Measurements from ENCODE around the gene LRRC25. TPM values are rescaled to one million over a fixed set of nuclear protein-coding genes. Genes with fewer than 3 reads are reported as not detected.

Gene LRRC25
- total and polyA plus RNA-seq, 2 donors (not counting 3 experiments of a cell fraction or from before 2014, with no cell fraction given) = not detected

GRCh38 chr19:18363787-18364186 is 33.6 kb downstream of the LRRC25 start:
- POLR2A ChIA-PET = interaction anchor here (2.8 to 6.5 kb wide), 3 partner anchors 11 to 83 kb away, joined by 13 to 87 read pairs (median 15); partner anchors contain the start of genes GDF15 and JUND
- TF ChIP-seq JUN (IDR thresholded peaks at IDR 0.05; ENCODE audit: borderline replicate concordance, insufficient read depth, insufficient read length, low read depth) = no peak
- TF ChIP-seq FOS (IDR thresholded peaks at IDR 0.05; ENCODE audit: borderline replicate concordance, insufficient read depth, low read length) = no peak
- intact Hi-C loops (cut with micrococcal nuclease) = loop anchor here (2.0 kb wide), 1 partner anchor 53 kb away; no protein-coding TSS in a partner anchor
- DNase-seq (ENCODE audit: low read depth, low spot score) (no peak), FAIRE-seq (no peak)
- Histone ChIP-seq H3K36me3 (ENCODE audit: control insufficient read depth in 2 of 2, extremely low read depth in 1 of 2, insufficient read depth in 2 of 2, low read length in 2 of 2) (no peaks in the 10 kb centered on the region), H3K9ac (replicated peaks; ENCODE audit: extremely low read depth, insufficient read depth, low read length) (peak overlapping the region; percentile 80), H3K27ac (ENCODE audit: insufficient read depth, low read depth, low read length) (peak overlapping the region; percentile 91), H2AFZ (ENCODE audit: low read depth, low read length) (no peak overlapping the region), H3K4me3 (replicated peaks in 1 of 3; ENCODE audit: insufficient read depth in 1 of 3, low read depth in 1 of 3, low read length in 3 of 3) (no peak overlapping the region), H3K9me3 (replicated peaks; ENCODE audit: control insufficient read depth, insufficient read depth, low read length) (no peaks in the 10 kb centered on the region), H3K79me2 (ENCODE audit: control insufficient read depth, insufficient read depth, low read length) (no peaks in the 10 kb centered on the region), H4K20me1 (replicated peaks; ENCODE audit: control insufficient read depth, extremely low read depth, insufficient read depth, low read length) (no peaks in the 10 kb centered on the region), H3K4me2 (ENCODE audit: insufficient read depth, low read length) (no peak overlapping the region), H3K4me1 (ENCODE audit: control insufficient read depth, extremely low read depth, insufficient read depth, low read length) (peaks cover 28% of the 10 kb centered on the region), H3K9me1 (replicated peaks; ENCODE audit: control insufficient read depth, extremely low read depth, insufficient read depth, low read length) (no peaks in the 10 kb centered on the region), H3K27me3 (ENCODE audit: control insufficient read depth in 2 of 2, insufficient read depth in 2 of 2, low read length in 2 of 2) (no peaks in the 10 kb centered on the region)
- dilution Hi-C loops (cut with MboI; ENCODE audit: extremely low pct_ligation_motif_present, low sequenced_read_pairs) = no loop called here
- BruUV-seq (replicated peaks) = no TSS peak
- CTCF ChIA-PET = interaction anchor here (1.1 to 3.6 kb wide), 7 partner anchors 9 to 84 kb away, joined by 3 to 52 read pairs (median 8); partner anchors contain the start of gene GDF15

GRCh38 chr19:18362934-18363542 is 34.4 kb downstream of the LRRC25 start:
- no peak overlapping the region for H3K4me2 ChIP-seq (ENCODE audit: insufficient read depth, low read length)
- no TSS peak for BruUV-seq (replicated peaks)
- TF ChIP-seq POLR2A (IDR thresholded peaks at IDR 0.05; ENCODE audit: low read depth, low read length) (no peak), EZH2 (IDR thresholded peaks at IDR 0.05; ENCODE audit: borderline replicate concordance, low read depth, low read length, severe bottlenecking) (no peak), POLR2AphosphoS5 (IDR thresholded peaks at IDR 0.05; ENCODE audit: insufficient read depth, low read depth, low read length) (no peak), GATA2 (IDR thresholded peaks at IDR 0.05; ENCODE audit: insufficient read depth, insufficient read length, low read depth, low read length) (no peak), JUN (IDR thresholded peaks at IDR 0.05; ENCODE audit: borderline replicate concordance, insufficient read depth, insufficient read length, low read depth) (no peak), CTCF (IDR thresholded peaks at IDR 0.05; ENCODE audit: extremely low read depth in 1 of 2, insufficient read depth in 1 of 2, low read depth in 1 of 2, low read length in 2 of 2) (no peak), FOS (IDR thresholded peaks at IDR 0.05; ENCODE audit: borderline replicate concordance, insufficient read depth, low read length) (no peak), MYC (IDR thresholded peaks at IDR 0.05; ENCODE audit: low read depth, low read length) (no peak), MAX (IDR thresholded peaks at IDR 0.05; ENCODE audit: insufficient read depth, insufficient read length) (no peak)
- H3K9me3 ChIP-seq (replicated peaks; ENCODE audit: control insufficient read depth, insufficient read depth, low read length) = no peaks in the 10 kb centered on the region
- intact Hi-C loops (cut with micrococcal nuclease) = no loop called here
- FAIRE-seq = no peak
- ChIA-PET POLR2A (interaction anchor here (0.6 to 6.5 kb wide), 3 partner anchors 17 to 82 kb away, joined by 3 to 87 read pairs (median 15); partner anchors contain the start of genes GDF15 and JUND), CTCF (interaction anchor here (0.7 to 3.6 kb wide), 7 partner anchors 13 to 155 kb away, joined by 3 to 52 read pairs (median 4); partner anchors contain the start of gene GDF15)
- no peak overlapping the region for H2AFZ ChIP-seq (ENCODE audit: low read depth, low read length)
- dilution Hi-C loops (cut with MboI; ENCODE audit: extremely low pct_ligation_motif_present, low sequenced_read_pairs) = no loop called here
- H3K27me3 ChIP-seq (ENCODE audit: control insufficient read depth in 2 of 2, insufficient read depth in 2 of 2, low read length in 2 of 2) = no peaks in the 10 kb centered on the region
- no peaks in the 10 kb centered on the region for H3K9me1 ChIP-seq (replicated peaks; ENCODE audit: control insufficient read depth, extremely low read depth, insufficient read depth, low read length)
- peak overlapping the region; percentile 91 for H3K27ac ChIP-seq (ENCODE audit: insufficient read depth, low read depth, low read length)
- no peak overlapping the region for H3K4me3 ChIP-seq (replicated peaks in 1 of 3; ENCODE audit: insufficient read depth in 1 of 3, low read depth in 1 of 3, low read length in 3 of 3)
- no peaks in the 10 kb centered on the region for H3K36me3 ChIP-seq (ENCODE audit: control insufficient read depth in 2 of 2, extremely low read depth in 1 of 2, insufficient read depth in 2 of 2, low read length in 2 of 2)
- no peaks in the 10 kb centered on the region for H4K20me1 ChIP-seq (replicated peaks; ENCODE audit: control insufficient read depth, extremely low read depth, insufficient read depth, low read length)
- no peak overlapping the region for H3K9ac ChIP-seq (replicated peaks; ENCODE audit: extremely low read depth, insufficient read depth, low read length)
- DNase-seq (ENCODE audit: low read depth, low spot score) = no peak
- no peaks in the 10 kb centered on the region for H3K79me2 ChIP-seq (ENCODE audit: control insufficient read depth, insufficient read depth, low read length)
- H3K4me1 ChIP-seq (ENCODE audit: control insufficient read depth, extremely low read depth, insufficient read depth, low read length) = peaks cover 28% of the 10 kb centered on the region

Data from endothelial cell of umbilical vein (primary cell).